Central memory CD4-positive, alpha-beta T cell (primary cell): Measurements from ENCODE around the gene TSKU.
"Not testable (repeated sequence)": the region's sequence is repeated elsewhere in the genome, so short reads cannot be mapped to it uniquely, and the experiment has no call there.

Experiments
- DNase-seq: peaks from one replicate; pipeline ENCODE4 v3.0.0; 2022

The TSKU gene

GRCh38 chr11:76789443-76789719, 6.2 kb downstream of the TSKU start:
- no peak for DNase-seq

DNA sequence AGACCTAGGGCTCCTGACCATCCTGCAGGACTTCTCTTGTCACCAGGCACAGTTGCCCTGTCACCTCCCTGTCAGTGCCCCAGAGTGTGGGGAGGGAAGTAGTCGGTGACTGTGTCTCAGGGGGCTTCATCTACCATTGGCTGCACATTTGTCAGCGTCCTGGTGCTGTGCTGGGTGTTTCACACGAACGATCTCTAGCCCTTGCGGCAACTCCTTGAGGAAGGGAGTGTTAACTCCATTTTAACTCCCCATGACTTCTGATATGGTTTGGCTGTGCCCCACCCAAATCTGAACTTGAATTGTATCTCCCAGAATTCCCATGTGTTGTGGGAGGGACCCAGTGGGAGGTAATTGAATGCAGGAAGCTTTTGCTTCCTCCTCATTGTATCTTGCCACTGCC, 7.1 kb downstream of the TSKU start:
- no peak for DNase-seq

- DNase-seq = not testable (repeated sequence)
Observed at GRCh38 chr11:76791002-76791770, 8.0 kb downstream of the TSKU start.

DNA sequence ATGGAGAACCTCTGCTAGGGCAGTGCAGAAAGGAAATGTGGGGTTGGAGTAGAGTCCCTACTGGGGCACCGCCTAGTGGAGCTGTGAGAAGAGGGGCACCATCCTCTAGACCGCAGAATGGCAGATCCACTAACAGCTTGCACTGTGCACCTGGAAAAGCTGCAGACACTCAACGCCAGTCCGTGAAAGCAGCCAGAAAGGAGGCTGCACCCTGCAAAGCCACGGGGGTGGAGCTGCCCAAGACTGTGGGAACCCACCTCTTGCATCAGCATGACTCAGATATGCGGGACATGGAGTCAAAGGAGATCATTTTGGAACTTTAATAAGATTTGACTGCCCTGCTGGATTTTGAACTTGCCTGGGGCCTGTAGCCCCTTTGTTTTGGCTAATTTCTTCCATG, 8.7 kb downstream of the TSKU start:
- DNase-seq = no peak

GRCh38 chr11:76792505-76793264, 9.5 kb downstream of the TSKU start:
- DNase-seq = no peak

GRCh38 chr11:76793391-76794291, 10.5 kb downstream of the TSKU start:
- DNase-seq = no peak

DNA sequence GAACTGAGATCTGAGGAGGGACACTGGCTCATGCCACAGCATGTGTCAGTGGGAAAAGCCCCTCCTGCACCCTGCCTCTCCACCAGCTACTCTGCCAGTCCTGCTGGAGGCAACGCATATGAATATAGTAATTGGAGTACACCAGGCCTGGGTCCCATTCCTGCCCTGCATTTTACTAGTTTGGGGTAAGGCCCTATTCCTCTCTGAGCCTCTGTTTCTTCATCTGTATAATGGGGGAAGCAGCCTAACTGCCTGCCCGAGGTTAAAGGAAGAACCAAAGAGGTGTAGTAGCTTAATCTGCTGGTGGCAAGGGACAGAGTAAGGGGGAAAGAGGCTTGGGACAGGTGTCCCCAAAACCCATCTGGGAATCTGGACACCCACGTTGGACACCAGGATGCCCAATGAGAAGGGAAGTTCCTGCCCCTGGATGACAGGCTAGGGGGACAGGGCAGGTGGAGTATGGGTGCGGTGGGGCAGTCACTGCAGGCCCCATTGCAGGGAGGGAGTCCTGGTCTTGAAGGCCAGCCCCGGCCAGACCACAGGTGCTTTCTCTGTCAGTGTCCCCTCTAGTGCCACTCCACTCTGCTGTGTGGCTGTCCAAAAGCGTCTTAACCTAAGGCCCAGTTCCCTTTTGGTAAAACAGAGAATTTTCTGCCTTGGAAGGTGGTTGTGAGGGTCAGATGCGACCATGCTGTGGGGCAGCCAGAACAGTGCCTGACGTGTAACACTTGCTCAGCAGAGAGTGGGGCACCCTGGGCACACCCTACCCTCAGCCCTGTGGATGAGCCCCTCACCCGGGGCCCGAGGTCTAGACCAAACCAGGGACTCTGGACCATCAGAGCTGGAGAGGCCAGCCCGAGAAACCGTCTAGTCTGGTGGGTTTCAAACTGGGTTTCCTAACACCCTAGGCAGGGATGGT, 11.5 kb downstream of the TSKU start:
- no peak for DNase-seq

GRCh38 chr11:76795290-76795935, 12.3 kb downstream of the TSKU start:
- no peak for DNase-seq

- no peak for DNase-seq
Observed at GRCh38 chr11:76795936-76796441, 12.8 kb downstream of the TSKU start.

GRCh38 chr11:76796511-76797198, 13.5 kb downstream of the TSKU start:
- no peak for DNase-seq

DNA sequence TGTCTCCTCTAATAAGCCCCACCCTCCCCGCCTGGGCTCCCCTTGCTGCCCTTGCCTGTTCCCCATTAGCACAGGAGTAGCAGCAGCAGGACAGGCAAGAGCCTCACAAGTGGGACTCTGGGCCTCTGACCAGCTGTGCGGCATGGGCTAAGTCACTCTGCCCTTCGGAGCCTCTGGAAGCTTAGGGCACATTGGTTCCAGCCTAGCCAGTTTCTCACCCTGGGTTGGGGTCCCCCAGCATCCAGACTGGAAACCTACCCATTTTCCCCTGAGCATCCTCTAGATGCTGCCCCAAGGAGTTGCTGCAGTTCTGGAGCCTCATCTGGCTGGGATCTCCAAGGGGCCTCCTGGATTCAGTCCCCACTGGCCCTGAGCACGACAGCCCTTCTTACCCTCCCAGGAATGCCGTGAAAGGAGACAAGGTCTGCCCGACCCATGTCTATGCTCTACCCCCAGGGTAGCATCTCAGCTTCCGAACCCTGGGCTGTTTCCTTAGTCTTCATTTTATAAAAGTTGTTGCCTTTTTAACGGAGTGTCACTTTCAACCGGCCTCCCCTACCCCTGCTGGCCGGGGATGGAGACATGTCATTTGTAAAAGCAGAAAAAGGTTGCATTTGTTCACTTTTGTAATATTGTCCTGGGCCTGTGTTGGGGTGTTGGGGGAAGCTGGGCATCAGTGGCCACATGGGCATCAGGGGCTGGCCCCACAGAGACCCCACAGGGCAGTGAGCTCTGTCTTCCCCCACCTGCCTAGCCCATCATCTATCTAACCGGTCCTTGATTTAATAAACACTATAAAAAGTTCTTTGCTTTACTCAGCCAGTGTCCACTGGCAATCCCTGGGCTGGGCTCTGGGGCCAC, 14.4 kb downstream of the TSKU start:
- no peak for DNase-seq

DNA sequence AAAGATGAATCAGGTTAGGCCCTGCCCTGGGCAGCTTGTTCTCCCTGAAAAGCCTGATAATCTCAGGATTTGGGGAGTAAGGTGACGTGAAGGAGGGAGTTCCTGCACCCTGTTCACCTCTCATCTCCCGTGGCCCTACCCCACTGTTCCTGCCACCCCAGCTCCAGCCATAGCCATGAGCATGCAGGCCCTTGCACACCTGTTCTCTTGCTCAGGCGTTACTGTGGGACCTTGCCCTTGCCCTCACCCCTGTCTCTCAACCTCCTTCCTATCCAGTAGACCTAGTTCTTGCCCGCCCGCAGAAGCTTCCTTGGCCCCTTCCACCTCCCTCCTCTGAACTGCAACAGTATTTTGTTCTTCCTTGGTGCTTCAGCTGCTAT, 15.0 kb downstream of the TSKU start:
- DNase-seq = no peak

DNA sequence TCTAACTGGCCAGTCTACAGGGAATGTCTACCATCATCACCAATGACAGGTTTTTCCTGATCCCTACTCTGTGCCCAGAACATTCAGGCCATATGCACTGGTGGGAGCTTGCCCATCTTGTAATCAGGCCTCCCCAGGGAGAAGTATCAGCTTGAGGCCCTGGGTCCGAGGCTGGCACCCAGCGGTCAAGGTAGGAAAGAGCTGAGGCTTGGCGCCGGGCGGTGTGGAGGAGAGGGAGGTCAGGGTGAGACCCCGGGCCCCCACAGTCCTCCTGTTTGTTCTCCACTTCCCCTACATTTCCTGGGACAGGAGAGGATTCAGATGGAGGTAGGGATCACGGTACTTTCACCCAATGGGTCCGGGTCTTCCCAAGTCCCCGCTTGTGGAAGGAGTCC, 15.5 kb downstream of the TSKU start:
- no peak for DNase-seq

GRCh38 chr11:76799066-76799804, 16.1 kb downstream of the TSKU start:
- DNase-seq = peak; percentile 70

DNA sequence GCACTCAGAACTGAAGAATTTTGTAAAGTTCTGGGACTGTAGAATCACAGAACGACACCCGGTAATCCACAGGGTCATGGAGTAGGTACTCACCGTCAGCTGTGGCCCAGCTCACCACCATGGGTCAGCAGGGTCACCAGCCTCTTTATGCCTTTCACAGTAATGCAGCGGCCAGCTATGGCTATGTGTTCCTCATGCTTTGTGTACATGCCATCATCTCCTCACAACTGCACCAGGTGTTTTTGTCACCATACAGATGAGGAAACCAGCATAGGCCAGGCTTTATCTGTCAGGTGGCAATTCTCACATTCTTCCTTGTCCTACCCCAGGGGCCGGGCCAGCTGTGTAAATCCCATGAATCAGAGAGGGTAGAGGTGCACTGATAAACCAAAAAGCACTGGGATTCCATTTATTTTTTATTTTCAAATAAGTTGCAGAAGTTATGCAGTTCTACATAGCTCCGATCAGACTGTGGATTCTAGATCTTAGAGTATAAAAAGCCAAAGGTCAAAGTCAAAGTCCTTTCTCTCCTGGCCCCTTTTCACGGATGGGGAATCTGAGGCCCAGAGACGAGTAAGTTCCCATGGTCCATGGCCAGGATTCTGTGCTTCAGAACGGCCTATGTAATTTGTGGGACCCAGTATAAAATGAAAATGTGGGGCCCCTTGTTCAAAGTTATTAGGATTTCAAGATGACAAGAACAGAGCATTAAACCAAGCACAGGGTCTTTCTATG, 17.5 kb downstream of the TSKU start:
- DNase-seq = no peak

GRCh38 chr11:76801225-76801624, 18.1 kb downstream of the TSKU start:
- DNase-seq = no peak

- DNase-seq = no peak
Observed at GRCh38 chr11:76801736-76802135, 18.6 kb downstream of the TSKU start.

DNA sequence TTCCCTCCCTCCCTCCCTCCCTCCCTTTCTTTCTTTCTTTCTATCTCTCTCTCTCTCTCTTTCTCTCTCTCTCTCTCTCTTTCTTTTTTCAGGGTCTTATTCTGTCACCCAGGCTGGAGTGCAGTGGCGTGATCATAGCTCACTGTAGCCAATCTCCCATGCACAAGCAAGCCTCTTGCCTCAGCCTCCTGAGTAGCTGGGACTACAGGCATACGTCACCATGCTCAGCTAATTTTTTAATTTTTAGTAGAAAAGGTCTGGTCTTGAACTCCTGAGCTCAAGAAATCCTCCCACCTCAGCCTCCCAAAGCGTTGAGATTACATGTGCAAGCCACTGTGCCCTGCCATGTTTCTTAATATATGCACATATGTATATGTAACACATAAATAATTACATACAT, 19.0 kb downstream of the TSKU start:
- DNase-seq = no peak

DNA sequence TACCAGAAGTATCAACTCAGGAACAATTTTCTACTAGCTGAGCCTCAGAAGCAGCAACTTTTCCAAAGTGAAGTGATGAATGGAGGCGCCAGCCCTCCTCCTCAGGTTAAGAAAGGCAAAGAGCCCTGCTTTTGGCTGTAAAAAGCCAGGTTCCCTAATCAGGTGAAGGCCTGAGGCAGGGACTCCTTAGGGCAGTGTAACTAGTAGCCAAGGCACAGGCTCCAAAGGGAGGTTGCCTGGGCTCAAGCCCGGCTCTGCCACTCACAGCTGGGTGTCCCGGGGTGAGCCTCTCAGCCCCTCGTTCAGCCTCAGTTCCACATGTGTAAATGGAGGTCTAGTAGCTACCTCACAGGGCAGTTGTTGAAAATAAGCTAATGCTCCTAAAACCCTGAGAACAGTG, 19.5 kb downstream of the TSKU start:
- no peak for DNase-seq
